NCI-H526 treated with DMSO at 0.1 percent for 48 hours (cell line): Measurements from ENCODE around the gene TEKTIP1.
"Not testable (repeated sequence)": the region's sequence is repeated elsewhere in the genome, so short reads cannot be mapped to it uniquely, and the experiment has no call there.

Experiments used
- DNase-seq: peaks from one replicate; lab custom pipeline; 2025; lab: John Stamatoyannopoulos, UW

The TEKTIP1 gene

DNA sequence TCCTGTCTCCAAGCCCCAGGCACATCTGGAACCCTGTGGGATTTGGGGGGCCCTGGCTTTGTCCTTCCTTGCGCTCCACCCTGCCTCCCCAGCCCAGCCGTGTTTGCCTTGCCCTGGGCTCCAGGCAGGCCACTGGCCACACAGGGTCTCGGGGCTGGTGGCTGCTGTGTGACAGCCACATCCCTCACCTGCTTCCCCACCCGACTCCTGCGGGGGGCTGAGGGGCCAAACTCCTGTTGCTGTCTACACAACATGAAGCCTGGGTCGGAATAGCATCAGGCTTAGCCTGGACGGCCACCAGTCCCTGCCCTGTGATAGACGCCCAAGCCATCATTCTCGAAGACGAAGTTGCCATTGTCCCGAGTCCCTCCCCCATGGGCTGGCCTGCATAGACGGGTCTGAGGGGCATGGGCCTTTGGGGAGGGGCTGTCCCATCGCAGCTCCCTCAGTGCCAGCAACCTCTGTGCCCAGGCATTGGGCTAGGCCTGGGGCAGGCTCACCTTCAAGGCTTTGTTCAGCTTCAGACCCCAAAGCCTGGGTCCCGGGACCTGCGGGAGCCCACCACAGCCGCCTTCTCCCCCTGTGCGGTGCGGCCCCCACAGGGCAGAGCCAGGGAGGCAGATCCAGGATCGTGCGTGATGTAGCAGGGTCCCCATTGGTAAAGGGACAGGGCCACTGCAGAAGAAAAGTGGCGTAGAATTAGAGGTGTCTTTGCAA lies 15.5 kb upstream of the TEKTIP1 start:
- DNase-seq: no peak

GRCh38 chr19:3524078-3524842 lies 14.7 kb upstream of the TEKTIP1 start:
- no peak for DNase-seq

GRCh38 chr19:3524904-3525451 lies 14.0 kb upstream of the TEKTIP1 start:
- DNase-seq: no peak

- no peak for DNase-seq
Observed at GRCh38 chr19:3526507-3527237, 12.3 kb upstream of the TEKTIP1 start.

- DNase-seq: no peak
Observed at GRCh38 chr19:3527238-3527910, 11.6 kb upstream of the TEKTIP1 start.

DNA sequence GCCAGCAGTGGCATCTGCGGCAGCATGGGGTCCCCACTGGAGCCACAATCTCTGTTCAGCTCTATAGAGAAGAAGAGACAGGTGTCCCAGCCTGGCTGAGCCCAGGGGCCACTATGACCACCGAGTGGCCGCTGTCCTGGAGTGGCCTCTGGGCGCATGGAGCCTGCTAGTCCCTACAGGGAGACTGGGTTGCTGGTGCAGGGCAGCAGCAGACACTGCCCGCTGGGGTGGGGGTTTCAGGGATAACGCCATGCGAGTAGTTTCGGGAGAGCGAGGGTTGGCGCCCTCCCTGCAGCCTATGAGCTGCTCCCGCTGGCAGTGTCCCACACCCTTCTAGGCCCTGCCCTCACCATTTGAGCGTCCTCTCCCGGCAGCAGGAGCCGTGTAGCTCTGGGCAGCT lies 10.9 kb upstream of the TEKTIP1 start:
- DNase-seq: no peak

DNA sequence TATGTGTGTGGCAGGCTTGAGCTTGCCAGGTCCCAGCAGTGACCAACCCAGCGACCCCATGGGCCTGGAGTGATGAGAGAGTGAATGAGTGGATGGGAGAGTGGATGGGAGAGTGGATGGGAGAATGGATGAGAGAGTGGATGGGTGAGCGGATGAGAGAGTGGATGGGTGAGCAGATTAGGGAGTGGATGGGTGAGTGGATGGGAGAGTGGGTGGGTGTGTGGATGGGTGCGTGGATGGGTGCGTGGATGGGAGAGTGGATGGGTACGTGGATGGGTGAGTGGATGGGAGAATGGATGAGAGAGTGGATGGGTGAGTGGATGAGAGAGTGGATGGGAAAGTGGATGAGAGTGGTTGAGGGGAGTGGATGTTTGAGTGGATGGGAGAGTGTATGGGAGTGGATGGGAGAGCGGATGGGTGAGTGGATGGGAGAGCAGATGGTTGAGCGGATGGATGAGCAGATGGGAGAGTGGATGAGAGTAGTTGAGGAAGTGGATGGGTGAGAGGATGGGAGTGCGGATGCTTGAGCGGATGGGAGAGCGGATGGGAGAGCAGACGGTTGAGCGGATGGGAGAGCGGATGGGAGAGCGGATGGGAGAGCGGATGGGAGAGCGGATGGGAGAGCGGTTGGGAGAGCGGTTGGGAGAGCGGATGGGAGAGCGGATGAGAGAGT lies 10.3 kb upstream of the TEKTIP1 start:
- DNase-seq: no peak

DNA sequence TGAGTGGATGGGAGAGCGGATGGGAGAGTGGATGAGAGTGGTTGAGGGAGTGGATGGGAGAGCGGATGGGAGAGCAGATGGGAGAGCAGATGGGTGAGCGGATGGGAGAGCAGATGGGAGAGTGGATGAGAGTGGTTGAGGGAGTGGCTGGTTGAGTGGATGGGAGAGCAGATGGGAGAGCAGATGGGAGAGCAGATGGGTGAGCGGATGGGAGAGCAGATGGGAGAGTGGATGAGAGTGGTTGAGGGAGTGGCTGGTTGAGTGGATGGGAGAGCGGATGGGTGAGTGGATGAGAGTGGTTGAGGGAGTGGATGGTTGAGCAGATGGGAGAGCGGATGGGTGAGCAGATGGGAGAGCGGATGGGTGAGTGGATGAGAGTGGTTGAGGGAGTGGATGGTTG lies 9.7 kb upstream of the TEKTIP1 start:
- DNase-seq: not testable (repeated sequence)

- DNase-seq: no peak
Observed at GRCh38 chr19:3530389-3530788, 8.6 kb upstream of the TEKTIP1 start.

DNA sequence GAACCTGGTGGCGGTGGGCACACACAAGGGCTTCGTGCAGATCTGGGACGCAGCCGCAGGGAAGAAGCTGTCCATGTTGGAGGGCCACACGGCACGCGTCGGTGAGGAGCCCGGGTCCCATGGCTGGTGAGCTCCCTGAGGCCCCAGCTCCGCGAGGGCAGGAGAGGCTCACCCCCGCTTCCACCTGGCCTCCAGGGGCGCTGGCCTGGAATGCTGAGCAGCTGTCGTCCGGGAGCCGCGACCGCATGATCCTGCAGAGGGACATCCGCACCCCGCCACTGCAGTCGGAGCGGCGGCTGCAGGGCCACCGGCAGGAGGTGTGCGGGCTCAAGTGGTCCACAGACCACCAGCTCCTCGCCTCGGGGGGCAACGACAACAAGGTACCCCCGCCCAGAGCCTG lies 7.3 kb upstream of the TEKTIP1 start:
- DNase-seq: no peak

- no peak for DNase-seq
Observed at GRCh38 chr19:3532154-3532786, 6.7 kb upstream of the TEKTIP1 start.

- no peak for DNase-seq
Observed at GRCh38 chr19:3533033-3533432, 5.9 kb upstream of the TEKTIP1 start.

DNA sequence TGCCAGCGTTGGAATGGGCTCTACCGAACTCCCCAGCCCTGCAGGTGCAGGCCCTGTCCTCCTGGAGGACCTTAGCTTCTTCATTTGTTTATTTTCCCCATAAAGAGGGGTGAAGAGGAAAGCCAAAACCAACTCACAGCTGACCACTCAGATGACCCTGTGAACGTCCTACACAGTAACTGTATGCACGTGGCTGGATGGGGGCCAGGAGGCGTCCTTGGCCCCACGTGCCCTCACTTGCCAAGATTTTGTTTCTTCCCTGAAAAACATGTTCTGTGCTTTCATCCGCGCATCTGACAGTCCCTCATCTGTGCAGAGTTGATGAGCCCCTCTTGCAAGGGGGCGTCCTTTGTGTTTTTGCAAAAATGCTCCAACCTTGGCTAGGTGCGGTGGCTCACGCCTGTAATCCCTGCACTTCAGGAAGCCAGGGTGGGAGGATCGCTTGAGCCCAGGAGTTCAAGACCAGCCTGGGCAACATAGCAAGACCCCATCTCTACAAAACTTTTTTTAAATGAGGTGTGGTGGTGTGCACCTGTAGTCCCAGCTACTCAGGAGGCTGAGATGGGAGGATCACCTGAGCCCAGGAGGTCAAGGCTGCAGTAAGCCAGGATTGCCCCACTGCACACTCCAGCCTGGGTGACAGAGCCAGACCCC lies 5.3 kb upstream of the TEKTIP1 start:
- no peak for DNase-seq

- no peak for DNase-seq
Observed at GRCh38 chr19:3534375-3535234, 4.4 kb upstream of the TEKTIP1 start.

- DNase-seq: no peak
Observed at GRCh38 chr19:3535235-3535535, 3.8 kb upstream of the TEKTIP1 start.

DNA sequence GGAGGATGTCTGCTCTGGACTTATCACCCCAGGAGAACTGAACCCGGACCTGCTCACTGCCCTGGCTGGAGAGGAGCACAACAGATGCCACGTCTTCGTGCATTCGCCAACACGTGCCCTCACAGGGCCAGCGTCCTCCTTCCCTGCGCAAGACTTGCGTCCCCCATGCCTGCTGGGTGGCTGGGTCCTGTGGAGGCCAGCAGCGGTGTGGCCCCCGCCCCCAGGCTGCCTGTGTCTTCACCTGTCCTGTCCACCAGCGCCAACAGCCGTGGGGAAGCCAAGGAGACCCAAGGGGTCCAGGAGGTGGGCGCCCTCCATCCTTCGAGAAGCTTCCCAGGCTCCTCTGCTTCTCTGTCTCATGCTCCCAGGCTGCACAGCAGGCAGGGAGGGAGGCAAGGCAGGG lies 3.4 kb upstream of the TEKTIP1 start:
- DNase-seq: no peak

- DNase-seq: no peak
Observed at GRCh38 chr19:3535981-3536380, 3.0 kb upstream of the TEKTIP1 start.

DNA sequence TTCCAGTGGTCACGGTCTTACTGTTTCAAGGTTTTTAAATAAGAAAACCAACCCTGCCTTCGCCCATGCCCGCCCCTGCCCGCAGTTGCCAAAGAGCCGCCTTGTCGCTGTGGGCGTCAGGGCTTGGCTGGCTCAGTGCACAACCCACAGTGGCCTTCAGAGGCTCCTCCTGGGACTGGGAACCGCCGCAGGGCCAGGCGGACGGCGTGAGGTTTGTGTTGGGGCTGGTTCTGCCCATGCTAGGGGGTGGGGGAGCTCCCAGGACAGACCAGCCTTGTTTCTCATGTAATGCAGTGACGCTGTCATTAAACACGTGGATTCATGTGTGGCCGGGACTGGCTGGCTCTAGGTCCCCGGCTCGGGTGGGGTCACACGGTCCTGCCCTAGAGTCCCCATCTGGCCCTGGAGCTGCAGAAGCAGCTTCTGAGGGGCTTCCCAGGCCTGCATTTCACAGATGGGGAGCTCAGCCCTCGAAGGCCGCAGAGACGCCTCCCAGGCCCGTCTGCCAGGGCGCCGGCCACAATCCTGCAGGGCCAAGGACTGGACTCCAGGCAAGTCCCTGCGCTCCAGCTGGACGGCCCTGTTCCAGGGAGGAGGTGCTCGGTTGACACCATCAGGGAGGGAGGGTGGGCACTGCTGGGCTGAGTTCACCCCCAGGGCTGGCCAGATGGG lies 2.4 kb upstream of the TEKTIP1 start:
- no peak for DNase-seq

DNA sequence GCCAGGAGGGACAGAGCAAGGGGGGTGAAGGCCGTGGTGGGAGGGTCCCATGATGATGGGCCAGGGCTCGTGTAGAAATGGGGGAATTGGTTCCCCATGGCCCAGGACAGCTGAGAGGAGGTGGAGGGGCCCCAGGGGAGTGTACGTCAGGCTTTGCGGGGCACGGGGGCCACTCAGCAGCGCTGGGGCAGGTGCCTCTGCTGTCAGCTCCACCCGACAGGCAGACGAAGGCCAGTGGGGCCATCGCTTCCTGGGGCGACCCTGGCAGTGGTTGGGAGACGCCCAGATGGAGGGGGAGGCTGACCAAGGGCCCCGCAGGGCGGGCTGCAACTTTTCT lies 1.9 kb upstream of the TEKTIP1 start:
- no peak for DNase-seq
